Measurements from ENCODE around the gene RSPH1. TPM values are rescaled to one million over a fixed set of nuclear protein-coding genes. Genes with fewer than 3 reads are reported as not detected.

The RSPH1 gene
- total RNA-seq, 1 donor from 2014 or later: 0.42 TPM

DNA sequence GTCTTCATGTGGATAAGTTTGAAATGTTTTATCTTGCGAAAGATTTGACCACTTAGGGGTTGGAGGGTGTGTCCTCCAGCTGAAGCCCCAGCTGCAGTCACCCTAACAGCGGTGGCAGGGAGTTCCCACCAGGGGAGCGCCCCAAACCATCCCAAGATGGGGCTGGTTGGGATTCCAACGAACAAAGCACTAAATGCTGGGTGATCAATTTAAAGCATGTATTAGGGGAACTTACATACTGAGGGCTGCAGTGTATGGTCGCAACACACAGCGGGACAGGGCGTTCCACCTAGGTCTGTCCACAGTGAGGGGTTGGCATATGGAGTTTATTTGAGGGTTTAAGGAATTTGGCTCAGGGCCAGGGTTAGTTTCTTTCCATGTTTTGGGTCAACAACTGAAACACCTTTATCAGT is 43.9 kb upstream of the RSPH1 start:
- H3K27me3 Mint-ChIP-seq (ENCODE audit: unreplicated experiment): no peaks in the 10 kb centered on the region
- peaks cover 8% of the 10 kb centered on the region for H3K36me3 Mint-ChIP-seq (ENCODE audit: unreplicated experiment)
- DNase-seq: peak; percentile 50
- H3K9me3 Mint-ChIP-seq (ENCODE audit: unreplicated experiment): peaks cover 1% of the 10 kb centered on the region
- peak overlapping the region; percentile 60 for H3K27ac Mint-ChIP-seq (ENCODE audit: unreplicated experiment)
- H3K4me3 Mint-ChIP-seq (ENCODE audit: unreplicated experiment): peak overlapping the region; percentile 39
- H3K4me1 Mint-ChIP-seq (ENCODE audit: low read depth, unreplicated experiment): peaks cover 26% of the 10 kb centered on the region
- TF ChIP-seq, protein P1, sequence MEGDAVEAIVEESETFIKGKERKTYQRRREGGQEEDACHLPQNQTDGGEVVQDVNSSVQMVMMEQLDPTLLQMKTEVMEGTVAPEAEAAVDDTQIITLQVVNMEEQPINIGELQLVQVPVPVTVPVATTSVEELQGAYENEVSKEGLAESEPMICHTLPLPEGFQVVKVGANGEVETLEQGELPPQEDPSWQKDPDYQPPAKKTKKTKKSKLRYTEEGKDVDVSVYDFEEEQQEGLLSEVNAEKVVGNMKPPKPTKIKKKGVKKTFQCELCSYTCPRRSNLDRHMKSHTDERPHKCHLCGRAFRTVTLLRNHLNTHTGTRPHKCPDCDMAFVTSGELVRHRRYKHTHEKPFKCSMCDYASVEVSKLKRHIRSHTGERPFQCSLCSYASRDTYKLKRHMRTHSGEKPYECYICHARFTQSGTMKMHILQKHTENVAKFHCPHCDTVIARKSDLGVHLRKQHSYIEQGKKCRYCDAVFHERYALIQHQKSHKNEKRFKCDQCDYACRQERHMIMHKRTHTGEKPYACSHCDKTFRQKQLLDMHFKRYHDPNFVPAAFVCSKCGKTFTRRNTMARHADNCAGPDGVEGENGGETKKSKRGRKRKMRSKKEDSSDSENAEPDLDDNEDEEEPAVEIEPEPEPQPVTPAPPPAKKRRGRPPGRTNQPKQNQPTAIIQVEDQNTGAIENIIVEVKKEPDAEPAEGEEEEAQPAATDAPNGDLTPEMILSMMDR (IDR thresholded peaks at IDR 0.05; ENCODE audit: partially characterized antibody, unreplicated experiment): no peak

DNA sequence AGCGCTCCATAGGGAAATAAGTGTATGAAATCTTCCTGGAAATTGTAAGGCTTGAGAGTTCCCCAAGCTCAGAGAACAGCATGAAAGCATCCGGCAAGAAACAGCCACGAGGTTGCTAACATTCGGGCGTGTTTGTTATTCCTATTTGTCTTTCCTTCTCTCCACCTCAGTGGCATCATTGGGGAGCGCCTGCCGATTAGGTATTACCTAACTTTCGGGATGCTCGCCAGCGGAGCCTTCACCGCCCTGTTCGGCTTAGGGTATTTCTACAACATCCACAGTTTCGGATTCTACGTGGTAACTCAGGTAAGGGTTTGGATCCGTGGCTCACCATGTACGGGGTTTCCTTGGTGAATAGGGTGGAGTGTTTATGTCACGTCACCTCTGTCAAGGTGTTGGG is 43.3 kb upstream of the RSPH1 start:
- Mint-ChIP-seq H3K27ac (ENCODE audit: unreplicated experiment) (no peak overlapping the region), H3K4me1 (ENCODE audit: low read depth, unreplicated experiment) (peaks cover 21% of the 10 kb centered on the region), H3K36me3 (ENCODE audit: unreplicated experiment) (peaks cover 8% of the 10 kb centered on the region), H3K9me3 (ENCODE audit: unreplicated experiment) (peaks cover 1% of the 10 kb centered on the region), H3K27me3 (ENCODE audit: unreplicated experiment) (no peaks in the 10 kb centered on the region), H3K4me3 (ENCODE audit: unreplicated experiment) (no peak overlapping the region)
- DNase-seq: no peak
- TF ChIP-seq, protein P1 (IDR thresholded peaks at IDR 0.05; ENCODE audit: partially characterized antibody, unreplicated experiment): no peak

DNA sequence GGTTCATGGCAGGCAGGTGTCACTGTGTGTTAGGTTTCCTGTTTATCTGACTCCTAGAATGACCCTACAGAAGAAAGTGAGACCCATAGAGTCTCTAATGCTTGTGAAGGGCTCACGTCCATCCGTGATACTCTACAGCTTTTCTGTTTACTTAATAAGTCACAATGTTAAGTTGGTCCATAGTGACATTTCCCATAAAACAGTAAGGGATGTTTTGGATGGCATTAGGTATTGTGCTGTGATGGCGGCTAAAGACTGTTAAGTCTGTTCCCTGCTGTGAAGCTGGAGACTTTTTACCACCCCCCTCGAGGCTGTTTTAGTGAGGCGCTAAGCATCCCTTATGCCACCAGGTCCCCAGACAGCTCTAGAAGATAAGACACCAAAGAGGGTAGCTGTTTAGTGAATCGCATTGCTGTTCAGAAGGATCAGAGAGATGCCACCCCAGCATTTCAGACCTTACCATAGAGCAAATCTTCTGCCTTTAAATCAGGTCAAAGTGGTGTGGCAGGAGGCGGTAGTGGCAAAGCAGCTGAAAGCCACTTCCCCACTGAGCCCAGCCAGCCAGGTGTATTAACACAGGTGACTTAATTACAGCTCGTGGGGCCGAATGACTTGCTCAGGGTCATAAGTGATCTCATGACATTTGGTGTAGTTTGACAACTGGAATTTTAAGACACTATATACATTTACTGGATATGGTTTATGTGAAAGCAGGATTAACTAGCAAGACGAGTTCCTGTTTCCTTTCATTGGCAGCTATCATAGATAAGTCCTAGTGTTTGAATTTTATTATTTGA is 42.7 kb upstream of the RSPH1 start:
- TF ChIP-seq, protein P1 (IDR thresholded peaks at IDR 0.05; ENCODE audit: partially characterized antibody, unreplicated experiment): no peak
- peaks cover 1% of the 10 kb centered on the region for H3K9me3 Mint-ChIP-seq (ENCODE audit: unreplicated experiment)
- H3K27ac Mint-ChIP-seq (ENCODE audit: unreplicated experiment): no peak overlapping the region
- peaks cover 20% of the 10 kb centered on the region for H3K4me1 Mint-ChIP-seq (ENCODE audit: low read depth, unreplicated experiment)
- no peak for DNase-seq
- no peak overlapping the region for H3K4me3 Mint-ChIP-seq (ENCODE audit: unreplicated experiment)
- peaks cover 5% of the 10 kb centered on the region for H3K36me3 Mint-ChIP-seq (ENCODE audit: unreplicated experiment)
- H3K27me3 Mint-ChIP-seq (ENCODE audit: unreplicated experiment): no peaks in the 10 kb centered on the region

DNA sequence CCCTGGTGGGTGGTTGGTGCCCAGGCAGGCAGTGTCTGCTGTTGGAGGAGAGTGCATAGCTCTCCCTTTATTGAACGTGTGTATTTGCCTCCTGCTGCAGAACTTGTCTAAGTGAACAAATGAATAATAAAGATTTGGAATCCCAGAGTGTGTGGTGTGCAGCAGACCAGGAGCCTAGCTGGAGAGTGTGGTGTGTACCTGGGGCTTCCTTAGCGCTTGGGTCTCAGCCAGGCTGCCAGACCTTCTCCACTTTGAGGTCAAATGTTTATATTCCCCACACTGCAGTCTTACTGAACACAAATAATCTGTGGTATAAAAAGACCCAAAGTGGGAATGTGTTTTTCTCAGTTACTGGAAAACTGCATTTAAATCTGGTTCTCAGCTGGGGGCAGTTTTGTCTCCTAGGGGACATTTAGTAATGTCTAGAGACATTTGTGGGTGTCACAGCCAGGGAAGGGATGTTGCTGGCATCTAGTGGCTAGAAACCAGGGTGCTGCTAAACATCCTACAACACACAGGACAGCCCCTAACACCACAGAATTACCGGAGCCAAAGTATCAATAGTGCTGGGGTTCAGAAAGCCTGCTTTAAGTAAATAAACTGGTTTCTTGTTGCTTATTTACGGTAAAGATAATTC is 41.2 kb upstream of the RSPH1 start:
- Mint-ChIP-seq H3K9me3 (ENCODE audit: unreplicated experiment) (peaks cover 3% of the 10 kb centered on the region), H3K27ac (ENCODE audit: unreplicated experiment) (no peak overlapping the region), H3K36me3 (ENCODE audit: unreplicated experiment) (no peaks in the 10 kb centered on the region), H3K4me1 (ENCODE audit: low read depth, unreplicated experiment) (peaks cover 18% of the 10 kb centered on the region), H3K27me3 (ENCODE audit: unreplicated experiment) (no peaks in the 10 kb centered on the region), H3K4me3 (ENCODE audit: unreplicated experiment) (no peak overlapping the region)
- TF ChIP-seq, protein P1 (IDR thresholded peaks at IDR 0.05; ENCODE audit: partially characterized antibody, unreplicated experiment): no peak
- DNase-seq: no peak

DNA sequence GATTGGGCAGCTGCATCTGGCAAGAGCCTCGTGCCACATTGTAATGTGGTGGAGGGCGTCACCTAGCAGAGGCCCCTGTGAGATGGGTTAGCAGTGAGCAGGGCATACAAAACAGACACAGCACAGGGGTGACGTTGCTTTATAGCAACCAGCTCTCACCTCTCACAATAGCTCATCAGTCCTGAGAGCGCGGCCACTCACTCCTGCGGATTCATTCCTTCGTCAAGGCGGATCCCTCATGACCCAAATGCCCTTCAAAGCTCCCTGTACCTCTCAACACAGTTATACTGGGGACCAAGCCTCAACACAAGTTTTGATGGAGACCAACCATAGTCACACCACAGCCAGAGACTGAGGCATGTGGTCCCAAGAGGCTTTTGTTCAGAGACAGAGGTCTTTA is 40.6 kb upstream of the RSPH1 start:
- H3K4me1 Mint-ChIP-seq (ENCODE audit: low read depth, unreplicated experiment): peaks cover 18% of the 10 kb centered on the region
- no peaks in the 10 kb centered on the region for H3K27me3 Mint-ChIP-seq (ENCODE audit: unreplicated experiment)
- no peaks in the 10 kb centered on the region for H3K36me3 Mint-ChIP-seq (ENCODE audit: unreplicated experiment)
- peaks cover 3% of the 10 kb centered on the region for H3K9me3 Mint-ChIP-seq (ENCODE audit: unreplicated experiment)
- no peak overlapping the region for H3K4me3 Mint-ChIP-seq (ENCODE audit: unreplicated experiment)
- DNase-seq: no peak
- TF ChIP-seq, protein P1 (IDR thresholded peaks at IDR 0.05; ENCODE audit: partially characterized antibody, unreplicated experiment): no peak
- H3K27ac Mint-ChIP-seq (ENCODE audit: unreplicated experiment): no peak overlapping the region
